ENCODE results near the gene SMAD6.
"Not testable (repeated sequence)": the region's sequence is repeated elsewhere in the genome, so short reads cannot be mapped to it uniquely, and the experiment has no call there.

SMAD6 gene

GRCh38 chr15:66677336-66677735 lies 24.7 kb upstream of the SMAD6 start:
- DNase-seq = no peak

GRCh38 chr15:66679061-66679656 lies 22.9 kb upstream of the SMAD6 start:
- no peak for DNase-seq

- no peak for DNase-seq
Measured at GRCh38 chr15:66679657-66680108, 22.4 kb upstream of the SMAD6 start.

- DNase-seq = no peak
Measured at GRCh38 chr15:66680502-66680901, 21.5 kb upstream of the SMAD6 start.

- DNase-seq = no peak
Measured at GRCh38 chr15:66681395-66681794, 20.6 kb upstream of the SMAD6 start.

GRCh38 chr15:66682246-66682645 lies 19.8 kb upstream of the SMAD6 start:
- DNase-seq = no peak

- DNase-seq = no peak
Measured at GRCh38 chr15:66682865-66683264, 19.2 kb upstream of the SMAD6 start.

GRCh38 chr15:66684136-66684681 lies 17.8 kb upstream of the SMAD6 start:
- DNase-seq = no peak

- DNase-seq = no peak
Measured at GRCh38 chr15:66685638-66686150, 16.3 kb upstream of the SMAD6 start.

GRCh38 chr15:66690912-66691311 lies 11.1 kb upstream of the SMAD6 start:
- DNase-seq = not testable (repeated sequence)

GRCh38 chr15:66691727-66692126 lies 10.3 kb upstream of the SMAD6 start:
- no peak for DNase-seq

GRCh38 chr15:66692391-66692790 lies 9.6 kb upstream of the SMAD6 start:
- DNase-seq = no peak

GRCh38 chr15:66692808-66693596 lies 9.0 kb upstream of the SMAD6 start:
- DNase-seq = no peak

- DNase-seq = no peak
Measured at GRCh38 chr15:66696770-66697169, 5.3 kb upstream of the SMAD6 start.

- DNase-seq = no peak
Measured at GRCh38 chr15:66698318-66698961, 3.6 kb upstream of the SMAD6 start.

GRCh38 chr15:66698971-66699370 lies 3.1 kb upstream of the SMAD6 start:
- DNase-seq = no peak

GRCh38 chr15:66700412-66700801 lies 1.6 kb upstream of the SMAD6 start:
- no peak for DNase-seq

GRCh38 chr15:66700802-66701421 lies 1.1 kb upstream of the SMAD6 start:
- peak; percentile 80 for DNase-seq

- DNase-seq = no peak
Measured at GRCh38 chr15:66701422-66702034, 508 bp upstream of the SMAD6 start.

GRCh38 chr15:66702787-66703539 lies 927 bp downstream of the SMAD6 start:
- DNase-seq = no peak

- no peak for DNase-seq
Measured at GRCh38 chr15:66703540-66703941, 1.5 kb downstream of the SMAD6 start.
